Panc1 (cell line): ENCODE data around the gene OR52D1.

Experiments
- POLR2AphosphoS5 ChIP-seq: IDR thresholded peaks from 2 replicates; pipeline ENCODE4 v1.6.1; 2012; ENCODE audit warnings: mild to moderate bottlenecking, low read depth, low read length, moderate library complexity
- REST ChIP-seq, 2 experiments: IDR thresholded peaks; 2 replicates each; pipeline ENCODE4 v1.6.1; 2011 to 2012; ENCODE audit warnings: low read depth in 2 of 2, control low read depth in 1 of 2, low read length in 1 of 2, mild to moderate bottlenecking in 1 of 2, moderate library complexity in 1 of 2; ENCODE audit not compliant: insufficient read depth in 1 of 2
- TCF7L2 ChIP-seq: IDR thresholded peaks from 2 replicates; pipeline ENCODE4 v1.6.1; 2011; ENCODE audit warnings: mild to moderate bottlenecking, low read depth, low read length, inconsistent platforms
- TF ChIP-seq, protein P1 (sequence below): fragments of 450-650 bp; IDR thresholded peaks from 2 replicates; pipeline ENCODE4 v1.5.1; 2017; ENCODE audit warnings: mild to moderate bottlenecking

- TF ChIP-seq, protein P1, sequence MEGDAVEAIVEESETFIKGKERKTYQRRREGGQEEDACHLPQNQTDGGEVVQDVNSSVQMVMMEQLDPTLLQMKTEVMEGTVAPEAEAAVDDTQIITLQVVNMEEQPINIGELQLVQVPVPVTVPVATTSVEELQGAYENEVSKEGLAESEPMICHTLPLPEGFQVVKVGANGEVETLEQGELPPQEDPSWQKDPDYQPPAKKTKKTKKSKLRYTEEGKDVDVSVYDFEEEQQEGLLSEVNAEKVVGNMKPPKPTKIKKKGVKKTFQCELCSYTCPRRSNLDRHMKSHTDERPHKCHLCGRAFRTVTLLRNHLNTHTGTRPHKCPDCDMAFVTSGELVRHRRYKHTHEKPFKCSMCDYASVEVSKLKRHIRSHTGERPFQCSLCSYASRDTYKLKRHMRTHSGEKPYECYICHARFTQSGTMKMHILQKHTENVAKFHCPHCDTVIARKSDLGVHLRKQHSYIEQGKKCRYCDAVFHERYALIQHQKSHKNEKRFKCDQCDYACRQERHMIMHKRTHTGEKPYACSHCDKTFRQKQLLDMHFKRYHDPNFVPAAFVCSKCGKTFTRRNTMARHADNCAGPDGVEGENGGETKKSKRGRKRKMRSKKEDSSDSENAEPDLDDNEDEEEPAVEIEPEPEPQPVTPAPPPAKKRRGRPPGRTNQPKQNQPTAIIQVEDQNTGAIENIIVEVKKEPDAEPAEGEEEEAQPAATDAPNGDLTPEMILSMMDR: no peak
- TF ChIP-seq POLR2AphosphoS5 (no peak), TCF7L2 (no peak), REST (IDR thresholded peaks at IDR 0.05; ENCODE audit: insufficient read depth in 1 of 2, low read depth in 2 of 2, low read length in 1 of 2) (no peak)
Measured at GRCh38 chr11:5449023-5449422, 39.5 kb upstream of the OR52D1 start, which contains the start of gene OR51I2.
